ENCODE measurements around the gene MORN1. TPM values are rescaled to one million over a fixed set of nuclear protein-coding genes. Genes with fewer than 3 reads are reported as not detected.

The MORN1 gene
- total RNA-seq, 4 donors from 2014 or later: 5.7 to 9.7 (median 7.1) TPM

DNA sequence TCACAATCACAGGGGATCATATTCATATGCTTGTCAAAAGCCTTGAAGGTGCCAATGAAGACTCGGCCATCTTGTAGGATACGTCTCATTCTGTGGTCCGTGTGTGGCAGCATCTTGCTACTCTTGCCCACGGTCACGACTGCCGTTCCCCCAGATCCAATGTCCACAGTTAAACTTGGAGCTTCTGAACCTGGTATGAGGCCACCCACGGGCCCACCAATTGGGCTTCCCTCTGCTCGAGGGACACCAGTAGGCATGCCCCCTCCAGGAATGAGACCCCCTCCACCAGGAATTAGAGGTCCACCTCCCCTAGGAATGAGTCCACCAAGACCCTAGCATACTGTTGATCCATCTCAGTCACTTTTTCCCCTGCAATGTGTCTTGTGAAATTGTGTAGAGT, 39.6 kb downstream of the MORN1 start:
- DNase-seq (ENCODE audit: low spot score in 2 of 2): peak in 1 of 2 donors; percentile 59
- TF ChIP-seq, protein P1, sequence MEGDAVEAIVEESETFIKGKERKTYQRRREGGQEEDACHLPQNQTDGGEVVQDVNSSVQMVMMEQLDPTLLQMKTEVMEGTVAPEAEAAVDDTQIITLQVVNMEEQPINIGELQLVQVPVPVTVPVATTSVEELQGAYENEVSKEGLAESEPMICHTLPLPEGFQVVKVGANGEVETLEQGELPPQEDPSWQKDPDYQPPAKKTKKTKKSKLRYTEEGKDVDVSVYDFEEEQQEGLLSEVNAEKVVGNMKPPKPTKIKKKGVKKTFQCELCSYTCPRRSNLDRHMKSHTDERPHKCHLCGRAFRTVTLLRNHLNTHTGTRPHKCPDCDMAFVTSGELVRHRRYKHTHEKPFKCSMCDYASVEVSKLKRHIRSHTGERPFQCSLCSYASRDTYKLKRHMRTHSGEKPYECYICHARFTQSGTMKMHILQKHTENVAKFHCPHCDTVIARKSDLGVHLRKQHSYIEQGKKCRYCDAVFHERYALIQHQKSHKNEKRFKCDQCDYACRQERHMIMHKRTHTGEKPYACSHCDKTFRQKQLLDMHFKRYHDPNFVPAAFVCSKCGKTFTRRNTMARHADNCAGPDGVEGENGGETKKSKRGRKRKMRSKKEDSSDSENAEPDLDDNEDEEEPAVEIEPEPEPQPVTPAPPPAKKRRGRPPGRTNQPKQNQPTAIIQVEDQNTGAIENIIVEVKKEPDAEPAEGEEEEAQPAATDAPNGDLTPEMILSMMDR (IDR thresholded peaks at IDR 0.05): no peak
- no peak for TF ChIP-seq POLR2A (IDR thresholded peaks at IDR 0.05)
- 93 to 97% methylated on average over 8 of the region's 8 CpGs for WGBS, 2 donors
- intact Hi-C loops (cut with DNase I; ENCODE audit: low total_unique reads): no loop called here
- no peak overlapping the region for H3K4me3 ChIP-seq (ENCODE audit: low read depth, poor library complexity, severe bottlenecking)

DNA sequence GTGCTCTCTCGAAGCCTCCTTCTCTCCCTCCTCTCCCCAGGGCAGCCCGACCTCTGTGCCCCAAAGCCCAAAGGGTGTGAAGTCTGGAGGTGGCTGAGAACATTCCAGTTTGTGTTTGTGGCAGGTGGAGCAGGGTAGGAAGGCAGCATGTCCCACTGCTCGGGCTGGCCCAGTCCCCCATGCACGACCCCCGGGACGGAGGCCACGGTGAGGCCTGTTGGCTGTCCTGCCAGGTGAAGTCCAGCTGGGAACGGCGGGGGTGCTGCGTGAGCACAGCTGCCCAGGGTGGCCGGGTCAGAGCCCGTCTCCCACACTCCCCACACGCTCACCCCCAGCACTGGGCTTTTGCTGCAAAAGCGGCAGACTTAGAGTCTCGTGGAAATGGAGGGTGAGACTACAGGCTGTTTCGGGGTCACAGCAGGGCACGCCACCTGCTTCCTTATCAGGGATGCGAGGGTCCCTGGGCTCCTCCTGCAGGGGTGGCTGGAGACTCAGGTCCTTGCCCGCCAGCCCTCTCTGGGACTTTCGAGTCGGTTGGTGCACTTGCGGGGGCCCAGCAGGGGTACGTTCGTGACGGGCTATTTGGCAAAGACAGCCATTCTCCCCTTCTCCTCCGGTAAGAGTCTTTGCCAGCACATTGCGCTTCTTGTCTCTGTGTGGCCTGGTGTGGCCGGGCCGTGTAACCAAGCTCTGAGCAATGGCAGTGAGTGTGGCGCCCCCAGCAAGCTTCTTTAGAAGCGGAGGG, 40.3 kb downstream of the MORN1 start:
- intact Hi-C loops (cut with DNase I; ENCODE audit: low total_unique reads): no loop called here
- no peak for TF ChIP-seq POLR2A (IDR thresholded peaks at IDR 0.05)
- TF ChIP-seq, protein P1 (IDR thresholded peaks at IDR 0.05): no peak
- 85 to 87% methylated on average over 27 to 31 of the region's 31 CpGs for WGBS, 2 donors
- DNase-seq (ENCODE audit: low spot score in 2 of 2): peak in 1 of 2 donors; percentile 78
- H3K4me3 ChIP-seq (ENCODE audit: low read depth, poor library complexity, severe bottlenecking): no peak overlapping the region

DNA sequence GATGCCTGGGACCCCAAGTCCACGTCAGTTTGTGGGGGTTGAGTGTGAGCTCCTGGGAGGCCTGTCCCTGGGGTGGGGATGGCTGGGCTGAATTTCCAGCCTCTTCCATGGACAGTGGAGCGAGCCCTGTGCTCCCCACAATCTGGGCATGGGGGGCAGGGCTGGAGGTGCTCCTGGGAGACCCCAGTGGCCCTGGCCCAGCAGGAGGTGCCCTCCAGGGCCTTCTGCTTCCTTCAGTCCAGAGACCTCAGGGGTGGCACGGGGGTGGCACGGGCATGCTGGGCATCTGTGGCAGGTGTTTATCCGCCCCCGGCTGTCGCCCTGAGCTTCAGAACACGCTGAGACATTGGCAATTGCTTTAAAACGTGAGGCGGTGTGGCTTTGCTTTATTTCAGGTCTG, 40.9 kb downstream of the MORN1 start:
- peak in 1 of 2 donors; percentile 46 for DNase-seq (ENCODE audit: low spot score in 2 of 2)

DNA sequence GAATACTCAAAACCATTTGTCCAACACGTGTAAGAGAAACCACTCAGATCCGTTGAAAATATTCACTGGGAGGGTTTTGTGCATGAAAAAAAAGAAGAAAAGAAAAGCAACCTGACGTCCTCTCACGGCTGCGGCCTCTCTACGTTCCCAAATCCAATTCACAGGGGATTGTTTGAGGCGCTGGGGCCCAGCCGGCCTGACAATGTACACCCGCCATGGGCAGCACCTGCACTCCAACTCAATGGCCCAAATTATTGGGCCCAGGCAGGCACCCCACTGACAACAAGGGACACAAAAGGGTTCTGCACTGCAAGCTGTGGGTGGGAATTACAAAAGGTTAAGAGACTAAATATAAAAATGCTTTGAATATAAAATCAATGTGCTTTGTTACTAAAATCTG, 41.5 kb downstream of the MORN1 start:
- TF ChIP-seq, protein P1 (IDR thresholded peaks at IDR 0.05): no peak
- no peak for TF ChIP-seq POLR2A (IDR thresholded peaks at IDR 0.05)
- no peak overlapping the region for H3K4me3 ChIP-seq (ENCODE audit: low read depth, poor library complexity, severe bottlenecking)
- intact Hi-C loops (cut with DNase I; ENCODE audit: low total_unique reads): no loop called here
- DNase-seq (ENCODE audit: low spot score in 2 of 2): peak in 1 of 2 donors; percentile 79
- WGBS, 2 donors: 80 to 81% methylated on average over 9 of the region's 9 CpGs

More for the DNA sequence above, 40.9 kb downstream of the MORN1 start:
- TF ChIP-seq, protein P1 (IDR thresholded peaks at IDR 0.05): no peak
- no peak for TF ChIP-seq POLR2A (IDR thresholded peaks at IDR 0.05)
- no peak overlapping the region for H3K4me3 ChIP-seq (ENCODE audit: low read depth, poor library complexity, severe bottlenecking)
- WGBS, 2 donors: 64 to 78% methylated on average over 10 of the region's 10 CpGs
- intact Hi-C loops (cut with DNase I; ENCODE audit: low total_unique reads): no loop called here

DNA sequence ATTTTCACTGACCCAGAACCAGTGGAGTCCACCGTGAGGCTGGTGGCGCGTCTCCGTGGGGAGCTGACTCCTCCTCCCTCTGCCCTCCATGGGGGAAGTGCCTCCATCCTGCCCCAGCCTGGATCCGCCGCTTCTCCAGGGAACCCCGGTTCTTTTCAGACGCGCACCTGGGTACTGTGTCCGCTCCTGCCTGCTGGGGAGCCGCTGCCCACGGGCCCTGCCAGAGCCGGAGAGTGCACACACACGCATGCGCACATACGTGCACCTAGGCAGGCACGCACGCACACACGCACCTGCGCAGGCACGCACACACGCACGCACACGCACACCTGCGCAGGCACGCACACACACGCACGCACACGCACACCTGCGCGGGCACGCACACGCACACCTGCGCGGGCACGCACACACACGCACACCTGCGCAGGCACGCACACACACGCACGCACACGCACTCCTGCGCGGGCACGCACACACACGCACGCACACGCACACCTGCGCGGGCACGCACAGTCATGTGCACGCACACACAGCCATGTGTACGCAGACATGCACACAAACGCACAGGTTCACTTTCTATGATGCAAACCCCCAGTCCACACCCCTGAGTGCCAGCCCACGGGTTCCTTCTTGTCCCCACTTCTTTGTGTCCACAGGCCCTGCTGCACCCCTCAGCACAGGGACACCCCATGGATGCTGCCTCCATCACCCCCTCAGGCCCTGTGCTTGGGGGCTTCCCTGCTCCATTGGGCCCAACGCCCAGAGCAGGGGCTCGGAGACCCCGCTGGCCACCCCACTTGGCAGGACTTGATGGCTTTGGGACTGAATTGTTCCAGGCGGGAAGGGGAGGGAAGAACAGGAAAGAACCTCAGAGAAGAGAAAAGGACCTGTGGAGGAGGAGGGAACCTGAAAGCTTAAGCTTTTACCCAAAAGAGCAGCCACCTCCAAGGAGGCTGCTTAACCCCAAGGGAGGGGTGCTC, 42.7 kb downstream of the MORN1 start:
- TF ChIP-seq POLR2A (IDR thresholded peaks at IDR 0.05): no peak
- TF ChIP-seq, protein P1 (IDR thresholded peaks at IDR 0.05): no peak
- WGBS, 2 donors: 85 to 94% methylated on average over 51 to 59 of the region's 59 CpGs
- intact Hi-C loops (cut with DNase I; ENCODE audit: low total_unique reads): no loop called here
- DNase-seq (ENCODE audit: low spot score in 2 of 2): peak in 1 of 2 donors; percentile 68
- no peak overlapping the region for H3K4me3 ChIP-seq (ENCODE audit: low read depth, poor library complexity, severe bottlenecking)
